Fibroblast of villous mesenchyme (primary cell): ENCODE results near the gene SRC. TPM values are rescaled to one million over a fixed set of nuclear protein-coding genes. Genes with fewer than 3 reads are reported as not detected.

Experiments used
- DNase-seq: peaks from one replicate; pipeline ENCODE4 v3.0.0-alpha.2; 2010; ENCODE audit warnings: low read depth
- H3K4me3 ChIP-seq: 2 replicates; pipeline ENCODE4 v1.5.1; 2011; ENCODE audit warnings: low read depth, mild to moderate bottlenecking, low read length
- CTCF ChIP-seq: IDR thresholded peaks from 2 replicates; pipeline ENCODE4 v1.5.1; 2012; ENCODE audit warnings: low read depth, mild to moderate bottlenecking, low read length; ENCODE audit not compliant: insufficient read depth
- total RNA-seq: library from RNA; depleted of rRNA; stranded (reverse); fragments of >200 nt; gene quantifications from 2 replicates; pipeline ENCODE4 v1.2.3, GENCODE V29; 2012

SRC gene
- total RNA-seq, 1 donor = 20.3 TPM

- no peak for TF ChIP-seq CTCF
- no peak for DNase-seq
These were observed 92.7 kb downstream of the SRC start for GRCh38 chr20:37438464-37439222.

GRCh38 chr20:37439223-37439933 is 93.4 kb downstream of the SRC start:
- DNase-seq = no peak
- H3K4me3 ChIP-seq = no peak overlapping the region
- TF ChIP-seq CTCF = no peak

More at GRCh38 chr20:37438464-37439222, 92.7 kb downstream of the SRC start:
- H3K4me3 ChIP-seq = no peak overlapping the region

- DNase-seq = no peak
- no peak for TF ChIP-seq CTCF
- no peak overlapping the region for H3K4me3 ChIP-seq
These were observed 95.1 kb downstream of the SRC start for GRCh38 chr20:37441023-37441422.

GRCh38 chr20:37442547-37442946 is 96.6 kb downstream of the SRC start:
- TF ChIP-seq CTCF = no peak
- DNase-seq = no peak
- no peak overlapping the region for H3K4me3 ChIP-seq

GRCh38 chr20:37442986-37443385 is 97.0 kb downstream of the SRC start:
- no peak for DNase-seq
- TF ChIP-seq CTCF = no peak
- no peak overlapping the region for H3K4me3 ChIP-seq

- TF ChIP-seq CTCF = no peak
- no peak overlapping the region for H3K4me3 ChIP-seq
- no peak for DNase-seq
These were observed 97.7 kb downstream of the SRC start for GRCh38 chr20:37443596-37443995.

GRCh38 chr20:37445041-37445440 is 99.1 kb downstream of the SRC start:
- no peak for TF ChIP-seq CTCF
- DNase-seq = no peak
- H3K4me3 ChIP-seq = no peak overlapping the region
